Retinal pigment epithelial cell (primary cell): ENCODE measurements around the gene DCAF8L2.

ENCODE experiments used
- DNase-seq: peaks from one replicate; pipeline ENCODE4 v3.0.0-alpha.2; 2010; ENCODE audit warnings: low read depth
- H3K4me3 ChIP-seq: 2 replicates; pipeline ENCODE4 v1.5.1; 2011; ENCODE audit warnings: mild to moderate bottlenecking, low read length, control low read depth, moderate library complexity
- TF ChIP-seq, protein P1 (sequence below): conservative IDR thresholded peaks from 2 replicates; pipeline ENCODE4 v1.5.1; 2011; ENCODE audit warnings: low read depth, low read length, control low read depth, inconsistent platforms

DCAF8L2 gene

GRCh38 chrX:27583976-27584375, 6.2 kb upstream of the DCAF8L2 start:
- no peak overlapping the region for H3K4me3 ChIP-seq
- DNase-seq = no peak
- TF ChIP-seq, protein P1, sequence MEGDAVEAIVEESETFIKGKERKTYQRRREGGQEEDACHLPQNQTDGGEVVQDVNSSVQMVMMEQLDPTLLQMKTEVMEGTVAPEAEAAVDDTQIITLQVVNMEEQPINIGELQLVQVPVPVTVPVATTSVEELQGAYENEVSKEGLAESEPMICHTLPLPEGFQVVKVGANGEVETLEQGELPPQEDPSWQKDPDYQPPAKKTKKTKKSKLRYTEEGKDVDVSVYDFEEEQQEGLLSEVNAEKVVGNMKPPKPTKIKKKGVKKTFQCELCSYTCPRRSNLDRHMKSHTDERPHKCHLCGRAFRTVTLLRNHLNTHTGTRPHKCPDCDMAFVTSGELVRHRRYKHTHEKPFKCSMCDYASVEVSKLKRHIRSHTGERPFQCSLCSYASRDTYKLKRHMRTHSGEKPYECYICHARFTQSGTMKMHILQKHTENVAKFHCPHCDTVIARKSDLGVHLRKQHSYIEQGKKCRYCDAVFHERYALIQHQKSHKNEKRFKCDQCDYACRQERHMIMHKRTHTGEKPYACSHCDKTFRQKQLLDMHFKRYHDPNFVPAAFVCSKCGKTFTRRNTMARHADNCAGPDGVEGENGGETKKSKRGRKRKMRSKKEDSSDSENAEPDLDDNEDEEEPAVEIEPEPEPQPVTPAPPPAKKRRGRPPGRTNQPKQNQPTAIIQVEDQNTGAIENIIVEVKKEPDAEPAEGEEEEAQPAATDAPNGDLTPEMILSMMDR = no peak

DNA sequence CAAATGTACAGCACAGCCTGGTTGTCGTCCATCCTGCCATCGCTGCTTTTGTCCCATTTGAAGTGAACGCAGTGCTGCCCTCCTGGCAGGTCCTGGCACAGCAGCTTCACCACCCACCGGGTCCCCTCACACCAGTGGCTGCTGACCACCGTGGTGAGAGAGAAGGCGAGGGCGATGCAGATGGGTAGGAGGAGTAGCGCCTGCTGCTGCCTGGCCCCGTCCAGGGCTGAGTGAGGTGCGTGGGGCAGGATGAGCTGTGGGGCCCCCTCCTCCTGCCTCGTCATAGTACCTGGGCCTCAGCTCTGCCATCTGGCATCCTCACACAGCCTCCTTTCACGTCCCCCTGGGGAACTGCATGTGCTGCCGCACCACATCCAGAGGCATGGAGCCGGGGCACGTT, 1.8 kb downstream of the DCAF8L2 start:
- TF ChIP-seq, protein P1 = no peak
- no peak for DNase-seq

DNA sequence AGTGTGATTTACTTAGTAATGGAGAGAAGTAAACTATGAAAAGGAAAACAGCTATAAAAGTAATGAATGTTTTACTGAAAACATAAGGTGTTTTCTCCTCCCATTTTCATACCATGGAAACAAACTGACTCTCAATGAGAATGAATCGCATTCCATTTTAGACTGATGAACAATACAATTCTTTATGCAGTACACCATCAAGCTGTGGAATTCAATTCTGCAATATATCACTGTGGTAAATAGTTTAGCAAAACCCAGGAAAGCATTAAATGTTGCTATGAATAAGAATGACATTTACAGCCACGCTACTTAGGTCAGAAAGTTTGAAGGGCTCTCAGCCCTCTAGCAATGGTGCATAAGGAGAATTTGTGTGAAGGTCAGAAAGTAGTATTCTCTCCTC, 7.4 kb downstream of the DCAF8L2 start:
- no peak for DNase-seq
- TF ChIP-seq, protein P1 = no peak
- H3K4me3 ChIP-seq = no peak overlapping the region

More for the DNA sequence above, 1.8 kb downstream of the DCAF8L2 start:
- no peak overlapping the region for H3K4me3 ChIP-seq

- no peak overlapping the region for H3K4me3 ChIP-seq
- DNase-seq = peak; percentile 55
- TF ChIP-seq, protein P1 = no peak
These were observed 8.2 kb downstream of the DCAF8L2 start for GRCh38 chrX:27598312-27598711.

DNA sequence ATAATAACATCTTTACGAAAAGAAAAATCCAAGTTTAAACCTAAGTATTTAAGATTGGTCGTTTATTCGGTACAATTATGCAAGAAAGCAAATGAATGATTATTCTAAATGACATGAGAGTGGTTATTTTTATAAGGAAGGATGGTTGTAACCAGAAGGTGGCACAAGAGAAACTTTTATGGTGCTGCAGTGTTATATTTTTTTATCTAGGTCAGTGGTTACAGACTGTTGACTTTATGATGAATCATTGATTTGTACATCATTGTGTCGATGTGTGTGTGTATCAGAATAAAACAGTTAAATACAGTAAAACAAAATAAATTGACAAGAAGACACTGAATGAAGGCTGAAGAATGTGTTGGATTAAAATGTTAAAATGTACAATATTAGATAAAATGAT, 9.8 kb downstream of the DCAF8L2 start:
- TF ChIP-seq, protein P1 = peak; percentile 2
- H3K4me3 ChIP-seq = no peak overlapping the region
- DNase-seq = no peak

DNA sequence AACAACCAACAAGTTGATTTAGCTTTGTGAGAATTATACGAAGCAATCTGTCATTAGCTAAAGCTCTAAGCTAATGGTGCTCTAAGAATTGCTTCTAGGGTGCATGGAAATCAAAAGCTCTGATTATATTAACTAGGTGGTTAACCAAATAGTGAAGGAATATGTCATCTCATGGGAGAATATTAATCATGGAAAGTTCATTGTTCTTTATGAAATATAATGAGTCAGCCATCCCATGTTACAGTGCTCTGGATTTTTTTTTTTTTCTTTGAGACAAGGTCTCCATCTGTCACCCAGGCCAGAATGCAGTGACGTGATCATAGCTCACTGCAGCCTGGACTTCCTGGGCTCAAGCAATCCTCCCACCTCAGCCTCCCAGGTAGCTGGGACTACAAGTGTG, 10.5 kb downstream of the DCAF8L2 start:
- TF ChIP-seq, protein P1 = no peak
- no peak for DNase-seq
- H3K4me3 ChIP-seq = no peak overlapping the region

DNA sequence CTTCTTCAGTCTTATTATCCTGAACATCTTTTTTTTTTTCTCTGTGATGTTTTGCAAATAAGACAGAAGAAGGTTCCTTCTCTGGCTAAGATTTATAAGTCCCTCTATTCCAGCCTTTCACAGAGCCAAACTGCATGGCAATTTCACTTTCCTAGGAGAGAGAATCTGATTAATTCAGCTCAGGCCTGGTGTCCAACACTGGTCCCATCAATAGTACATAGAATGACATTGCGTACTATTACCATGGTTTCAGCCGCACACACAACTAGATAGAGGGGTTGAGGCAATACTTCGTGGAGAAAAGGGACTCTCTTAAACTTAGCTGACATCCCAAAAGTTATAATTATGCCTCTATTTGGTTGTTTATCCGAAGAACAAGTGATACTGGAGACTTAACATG, 18.5 kb downstream of the DCAF8L2 start:
- TF ChIP-seq, protein P1 = no peak

More for the DNA sequence above, 18.5 kb downstream of the DCAF8L2 start:
- H3K4me3 ChIP-seq = no peak overlapping the region
- no peak for DNase-seq
